Gastroesophageal sphincter (tissue), 3 donors: Measurements from ENCODE around the gene SPART.

Experiments
- CTCF ChIP-seq, 4 experiments: fragments of 200-600 bp in 2 of 4; fragments of 450-650 bp in 2 of 4; sonication (generic) in 1 of 4; IDR thresholded peaks; one replicate each; pipeline ENCODE4 v1.5.1; 2017 to 2019; ENCODE audit warnings: antibody characterized with exemption in 4 of 4, mild to moderate bottlenecking in 2 of 4, moderate library complexity in 2 of 4
- POLR2AphosphoS5 ChIP-seq: sonication (generic); formaldehyde crosslinking; IDR thresholded peaks from one replicate; pipeline ENCODE4 v1.6.1; 2017; ENCODE audit warnings: antibody characterized with exemption

- TF ChIP-seq CTCF (IDR thresholded peaks at IDR 0.05) (no peak), POLR2AphosphoS5 (no peak)
These were observed 23.3 kb upstream of the SPART start for GRCh38 chr13:36369268-36370107.
